AG10803 (cell line): ENCODE results near the gene BRF1.

Experiments
- DNase-seq: peaks from one replicate; pipeline ENCODE4 v3.0.0; 2010; ENCODE audit warnings: low read depth
- H3K4me3 ChIP-seq: 2 replicates; pipeline ENCODE4 v1.5.1; 2011; ENCODE audit warnings: mild to moderate bottlenecking, low read length, control low read depth
- CTCF ChIP-seq: conservative IDR thresholded peaks from 2 replicates; pipeline ENCODE4 v1.5.1; 2011; ENCODE audit warnings: mild to moderate bottlenecking, low read length, control low read depth, inconsistent platforms

The BRF1 gene

GRCh38 chr14:105187116-105187515 is 113.7 kb downstream of the BRF1 start:
- H3K4me3 ChIP-seq = no peak overlapping the region
- no peak for TF ChIP-seq CTCF
- DNase-seq = no peak

GRCh38 chr14:105185973-105186372 is 114.8 kb downstream of the BRF1 start:
- DNase-seq = no peak
- no peak for TF ChIP-seq CTCF
- H3K4me3 ChIP-seq = no peak overlapping the region

- no peak overlapping the region for H3K4me3 ChIP-seq
- no peak for TF ChIP-seq CTCF
- DNase-seq = no peak
Measured at GRCh38 chr14:105185001-105185400, 115.8 kb downstream of the BRF1 start.

GRCh38 chr14:105184461-105184860 is 116.3 kb downstream of the BRF1 start:
- TF ChIP-seq CTCF = no peak
- no peak overlapping the region for H3K4me3 ChIP-seq
- no peak for DNase-seq

GRCh38 chr14:105182296-105183020 is 118.3 kb downstream of the BRF1 start:
- H3K4me3 ChIP-seq = no peak overlapping the region
- DNase-seq = no peak
- no peak for TF ChIP-seq CTCF

- DNase-seq = no peak
- TF ChIP-seq CTCF = no peak
- H3K4me3 ChIP-seq = no peak overlapping the region
Measured at GRCh38 chr14:105181549-105182295, 119.1 kb downstream of the BRF1 start.
